Keratinocyte (primary cell): Measurements from ENCODE around the gene AKAP13. TPM values are rescaled to one million over a fixed set of nuclear protein-coding genes. Genes with fewer than 3 reads are reported as not detected.

Source experiments
- DNase-seq: peaks from one replicate; pipeline ENCODE4 v3.0.0-alpha.2; 2011; ENCODE audit warnings: low read depth, missing footprints, low spot score
- FAIRE-seq: peaks from 2 replicates; lab custom pipeline; 2011; peaks lifted over from hg19 to GRCh38; lab: Jason Lieb, UNC
- H2AFZ ChIP-seq: 2 replicates; pipeline ENCODE4 v1.6.0; 2012; ENCODE audit warnings: low read length, control low read depth, inconsistent platforms; ENCODE audit not compliant: control insufficient read depth
- H3K27ac ChIP-seq: 2 replicates; pipeline ENCODE4 v1.5.1; 2011; ENCODE audit warnings: low read length; ENCODE audit not compliant: control insufficient read depth, insufficient read depth
- H3K27me3 ChIP-seq: 3 replicates; pipeline ENCODE4 v1.6.0; 2011; ENCODE audit warnings: low read length; ENCODE audit not compliant: control insufficient read depth, insufficient read depth; ENCODE audit errors: extremely low read depth
- H3K36me3 ChIP-seq, 2 experiments: 2 replicates in 1 of 2; 3 replicates in 1 of 2; pipeline ENCODE4 v1.5.1; 2011; ENCODE audit warnings: low read length in 2 of 2, mild to moderate bottlenecking in 1 of 2; ENCODE audit not compliant: control insufficient read depth in 2 of 2, insufficient read depth in 2 of 2; ENCODE audit errors: extremely low read depth in 1 of 2
- H3K4me1 ChIP-seq: 3 replicates; pipeline ENCODE4 v1.5.1; 2011; ENCODE audit warnings: low read length; ENCODE audit not compliant: control insufficient read depth, insufficient read depth; ENCODE audit errors: extremely low read depth
- H3K4me2 ChIP-seq: 3 replicates; pipeline ENCODE4 v1.6.0; 2011; ENCODE audit warnings: low read depth, low read length; ENCODE audit not compliant: control insufficient read depth, insufficient read depth; ENCODE audit errors: extremely low read depth
- H3K4me3 ChIP-seq, 3 experiments: fragments of 200-600 bp in 1 of 3; sonication (generic) in 1 of 3; 2 replicates in 2 of 3; 3 replicates in 1 of 3; pipeline ENCODE4 v1.5.1; 2011 to 2016; ENCODE audit warnings: low read length in 3 of 3, mild to moderate bottlenecking in 3 of 3, control low read depth in 2 of 3, inconsistent platforms in 1 of 3, low read depth in 1 of 3, mixed read lengths in 1 of 3, mixed run types in 1 of 3, moderate library complexity in 1 of 3; ENCODE audit not compliant: control insufficient read depth in 2 of 3, insufficient read depth in 2 of 3; ENCODE audit errors: extremely low read depth in 1 of 3
- H3K79me2 ChIP-seq: 2 replicates; pipeline ENCODE4 v1.6.0; 2012; ENCODE audit warnings: low read length; ENCODE audit not compliant: control insufficient read depth, insufficient read depth
- H3K9ac ChIP-seq: 3 replicates; pipeline ENCODE4 v1.6.0; 2011; ENCODE audit warnings: low read length; ENCODE audit not compliant: control insufficient read depth, insufficient read depth; ENCODE audit errors: extremely low read depth
- H3K9me1 ChIP-seq: 3 replicates; pipeline ENCODE4 v1.6.0; 2011; ENCODE audit warnings: low read length; ENCODE audit not compliant: control insufficient read depth, insufficient read depth; ENCODE audit errors: extremely low read depth
- H3K9me3 ChIP-seq: 2 replicates; pipeline ENCODE4 v1.5.1; 2012; ENCODE audit warnings: low read depth, low read length; ENCODE audit not compliant: control insufficient read depth
- H4K20me1 ChIP-seq: 3 replicates; pipeline ENCODE4 v1.6.0; 2011; ENCODE audit warnings: low read length; ENCODE audit not compliant: control insufficient read depth, insufficient read depth; ENCODE audit errors: extremely low read depth
- EZH2 ChIP-seq: IDR thresholded peaks from one replicate; pipeline ENCODE4 v1.6.1; 2012; ENCODE audit warnings: inconsistent platforms, mild to moderate bottlenecking, low read length, moderate library complexity
- dilution Hi-C: fragments of 300-500 bp; cut with MboI; formaldehyde crosslinking; loops from one replicate; pipeline ENCODE4 v1.7.0; 2020; ENCODE audit warnings: low sequenced_read_pairs; ENCODE audit not compliant: extremely low pct_ligation_motif_present
- polyA plus RNA-seq, 5 experiments: library from polyadenylated mRNA; depleted of rRNA in 3 of 5; stranded (reverse) in 3 of 5; stranded (forward) in 1 of 5; unstranded in 1 of 5; fragments of >200 nt; gene quantifications; 1 replicate in 1 of 5; 2 replicates in 3 of 5; 3 replicates in 1 of 5; pipeline versions ENCODE4 v1.2.1 to v1.2.3, GENCODE V29; 2011 to 2012; ENCODE audit warnings: missing spikeins in 2 of 5, low read depth in 1 of 5, low replicate concordance in 1 of 5
- TF ChIP-seq, protein P1 (sequence below), 3 experiments: IDR thresholded peaks in 1 of 3; conservative IDR thresholded peaks in 1 of 3; optimal IDR thresholded peaks in 1 of 3; 2 replicates in 2 of 3; 3 replicates in 1 of 3; pipeline versions ENCODE3 to v1.5.1; 2011; ENCODE audit warnings: low read length in 3 of 3, mild to moderate bottlenecking in 3 of 3, moderate library complexity in 2 of 3, control low read depth in 1 of 3, inconsistent platforms in 1 of 3; ENCODE audit not compliant: insufficient read depth in 2 of 3; ENCODE audit errors: extremely low read depth in 1 of 3

Gene AKAP13
- polyA plus RNA-seq, 1 donor (not counting 4 experiments of a cell fraction or from before 2014, with no cell fraction given) = 16.7 TPM

DNA sequence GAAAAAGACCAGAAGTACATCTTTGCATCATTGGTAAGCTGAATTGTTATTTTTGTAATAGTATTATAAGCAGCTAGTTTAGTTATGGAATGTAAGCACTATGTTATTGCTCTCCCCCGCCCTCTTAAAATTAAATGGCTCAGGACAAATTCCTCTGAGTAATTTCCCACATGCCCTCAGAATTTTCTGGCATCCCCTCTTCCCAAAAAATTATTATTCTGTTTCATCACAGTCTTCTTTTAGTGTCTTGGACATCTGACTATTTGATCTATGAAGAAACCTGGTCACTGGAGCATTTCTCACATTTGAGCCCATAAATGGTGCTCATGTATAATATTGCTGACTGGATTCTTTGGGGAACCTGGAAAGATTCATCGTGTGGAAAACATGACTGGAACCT is 346.1 kb downstream of the AKAP13 start:
- Histone ChIP-seq H3K27ac (no peak overlapping the region), H3K9me3 (no peaks in the 10 kb centered on the region), H3K4me1 (no peaks in the 10 kb centered on the region), H2AFZ (no peak overlapping the region), H3K9ac (no peak overlapping the region), H3K36me3 (peaks cover 12 to 24% of the 10 kb centered on the region in 2 experiments), H4K20me1 (no peaks in the 10 kb centered on the region), H3K79me2 (no peaks in the 10 kb centered on the region), H3K4me3 (no peak overlapping the region), H3K9me1 (no peaks in the 10 kb centered on the region), H3K4me2 (no peak overlapping the region), H3K27me3 (no peaks in the 10 kb centered on the region)
- TF ChIP-seq, protein P1, sequence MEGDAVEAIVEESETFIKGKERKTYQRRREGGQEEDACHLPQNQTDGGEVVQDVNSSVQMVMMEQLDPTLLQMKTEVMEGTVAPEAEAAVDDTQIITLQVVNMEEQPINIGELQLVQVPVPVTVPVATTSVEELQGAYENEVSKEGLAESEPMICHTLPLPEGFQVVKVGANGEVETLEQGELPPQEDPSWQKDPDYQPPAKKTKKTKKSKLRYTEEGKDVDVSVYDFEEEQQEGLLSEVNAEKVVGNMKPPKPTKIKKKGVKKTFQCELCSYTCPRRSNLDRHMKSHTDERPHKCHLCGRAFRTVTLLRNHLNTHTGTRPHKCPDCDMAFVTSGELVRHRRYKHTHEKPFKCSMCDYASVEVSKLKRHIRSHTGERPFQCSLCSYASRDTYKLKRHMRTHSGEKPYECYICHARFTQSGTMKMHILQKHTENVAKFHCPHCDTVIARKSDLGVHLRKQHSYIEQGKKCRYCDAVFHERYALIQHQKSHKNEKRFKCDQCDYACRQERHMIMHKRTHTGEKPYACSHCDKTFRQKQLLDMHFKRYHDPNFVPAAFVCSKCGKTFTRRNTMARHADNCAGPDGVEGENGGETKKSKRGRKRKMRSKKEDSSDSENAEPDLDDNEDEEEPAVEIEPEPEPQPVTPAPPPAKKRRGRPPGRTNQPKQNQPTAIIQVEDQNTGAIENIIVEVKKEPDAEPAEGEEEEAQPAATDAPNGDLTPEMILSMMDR (optimal IDR thresholded peaks at IDR 0.05 in 1 of 3, IDR thresholded peaks at IDR 0.05 in 1 of 3, conservative IDR thresholded peaks at IDR 0.05 in 1 of 3; ENCODE audit: extremely low read depth in 1 of 3, insufficient read depth in 2 of 3, low read length in 3 of 3) = no peak
- no peak for TF ChIP-seq EZH2
- FAIRE-seq (no peak), DNase-seq (no peak)
- dilution Hi-C loops = no loop called here

DNA sequence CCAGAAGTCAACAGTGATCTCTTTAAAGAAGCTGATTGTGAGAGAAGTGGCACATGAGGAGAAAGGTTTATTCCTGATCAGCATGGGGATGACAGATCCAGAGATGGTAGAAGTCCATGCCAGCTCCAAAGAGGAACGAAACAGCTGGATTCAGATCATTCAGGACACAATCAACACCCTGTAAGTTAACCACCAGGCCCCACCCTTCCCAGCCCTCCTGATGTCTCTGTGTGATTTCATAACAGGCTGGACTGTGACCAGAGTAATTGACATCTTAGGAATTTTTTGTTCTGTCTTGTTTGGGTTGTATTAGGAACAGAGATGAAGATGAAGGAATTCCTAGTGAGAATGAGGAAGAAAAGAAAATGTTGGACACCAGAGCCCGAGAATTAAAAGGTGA is 346.7 kb downstream of the AKAP13 start:
- FAIRE-seq = no peak
- DNase-seq = no peak
- no peak overlapping the region for H3K4me2 ChIP-seq
- no peak overlapping the region for H3K27ac ChIP-seq
- no peaks in the 10 kb centered on the region for H3K27me3 ChIP-seq
- no peak overlapping the region for H3K9ac ChIP-seq
- no peaks in the 10 kb centered on the region for H3K4me1 ChIP-seq
- H3K4me3 ChIP-seq = no peak overlapping the region
- dilution Hi-C loops = no loop called here
- H3K9me1 ChIP-seq = no peaks in the 10 kb centered on the region
- no peak overlapping the region for H2AFZ ChIP-seq
- H3K36me3 ChIP-seq = peaks cover 16 to 21% of the 10 kb centered on the region in 2 experiments
- no peaks in the 10 kb centered on the region for H4K20me1 ChIP-seq
- H3K9me3 ChIP-seq = no peaks in the 10 kb centered on the region
- TF ChIP-seq, protein P1 (optimal IDR thresholded peaks at IDR 0.05 in 1 of 3, IDR thresholded peaks at IDR 0.05 in 1 of 3, conservative IDR thresholded peaks at IDR 0.05 in 1 of 3; ENCODE audit: extremely low read depth in 1 of 3, insufficient read depth in 2 of 3, low read length in 3 of 3) = no peak
- no peak for TF ChIP-seq EZH2
- H3K79me2 ChIP-seq = no peaks in the 10 kb centered on the region
